ENCODE results near the gene GAL3ST3.

Gene GAL3ST3

DNA sequence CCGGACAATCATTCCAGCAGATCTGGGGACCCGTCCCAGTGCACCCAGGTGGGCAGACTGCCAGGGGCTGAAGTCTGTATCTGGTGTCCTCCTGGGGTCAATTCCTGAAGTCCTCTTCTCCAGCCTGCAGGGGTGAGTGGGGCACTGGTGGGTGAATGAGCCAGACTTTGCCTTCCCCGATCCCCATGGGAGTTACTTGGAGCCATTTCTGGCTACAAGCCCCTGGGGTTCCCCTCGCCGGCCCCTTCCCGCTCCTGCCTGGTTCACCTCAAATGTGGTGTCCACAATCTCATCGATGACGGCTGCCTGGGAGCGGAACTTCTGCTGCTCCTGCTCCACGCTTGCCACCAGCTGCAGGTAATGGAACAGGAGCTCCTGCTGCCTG is 32.2 kb downstream of the GAL3ST3 start:
- Histone ChIP-seq H2BK120ac (ENCODE audit: insufficient read depth, low read length, poor library complexity) (no peak overlapping the region), H3K36me3 (ENCODE audit: control insufficient read depth in 1 of 2, insufficient read depth in 2 of 2, low read length in 2 of 2) (no peaks in the 10 kb centered on the region), H3K9ac (ENCODE audit: low read length) (no peak overlapping the region), H3K4me2 (ENCODE audit: low read length) (no peak overlapping the region), H3K4me3 (ENCODE audit: low read depth, low read length) (no peak overlapping the region), H2BK12ac (ENCODE audit: low read length) (no peak overlapping the region), H2AFZ (ENCODE audit: insufficient read depth, low read length, poor library complexity) (no peak overlapping the region), H4K12ac (ENCODE audit: low read depth, low read length) (no peak overlapping the region), H3K4me1 (ENCODE audit: control insufficient read depth in 1 of 2, insufficient read depth in 2 of 2, low read length in 2 of 2) (peaks cover 25 to 30% of the 10 kb centered on the region in 2 experiments), H3K4ac (ENCODE audit: low read depth, low read length) (no peak overlapping the region), H3K14ac (ENCODE audit: low read length) (no peak overlapping the region), H3K27ac (ENCODE audit: low read depth, low read length) (no peak overlapping the region), H3K27me3 (ENCODE audit: insufficient read depth, low read length) (no peaks in the 10 kb centered on the region), H3K9me3 (ENCODE audit: insufficient read depth, low read depth, low read length) (peaks cover 1% of the 10 kb centered on the region), H3K23ac (ENCODE audit: low read length) (no peak overlapping the region), H4K8ac (ENCODE audit: low read depth, low read length) (no peak overlapping the region), H2BK5ac (ENCODE audit: low read depth, low read length, poor library complexity) (no peak overlapping the region), H4K91ac (ENCODE audit: low read depth, low read length) (no peak overlapping the region), H3K79me1 (ENCODE audit: low read length) (peaks cover 13% of the 10 kb centered on the region), H2AK5ac (ENCODE audit: low read length) (no peak overlapping the region), H3K79me2 (ENCODE audit: control insufficient read depth, insufficient read depth, low read length, poor library complexity) (peaks cover 3% of the 10 kb centered on the region), H3K18ac (ENCODE audit: low read length) (no peak overlapping the region)
- WGBS (ENCODE audit: extremely low coverage, insufficient coverage, insufficient read length): no CpG with 5 or more reads among the region's 10 CpGs
- no peak for DNase-seq

DNA sequence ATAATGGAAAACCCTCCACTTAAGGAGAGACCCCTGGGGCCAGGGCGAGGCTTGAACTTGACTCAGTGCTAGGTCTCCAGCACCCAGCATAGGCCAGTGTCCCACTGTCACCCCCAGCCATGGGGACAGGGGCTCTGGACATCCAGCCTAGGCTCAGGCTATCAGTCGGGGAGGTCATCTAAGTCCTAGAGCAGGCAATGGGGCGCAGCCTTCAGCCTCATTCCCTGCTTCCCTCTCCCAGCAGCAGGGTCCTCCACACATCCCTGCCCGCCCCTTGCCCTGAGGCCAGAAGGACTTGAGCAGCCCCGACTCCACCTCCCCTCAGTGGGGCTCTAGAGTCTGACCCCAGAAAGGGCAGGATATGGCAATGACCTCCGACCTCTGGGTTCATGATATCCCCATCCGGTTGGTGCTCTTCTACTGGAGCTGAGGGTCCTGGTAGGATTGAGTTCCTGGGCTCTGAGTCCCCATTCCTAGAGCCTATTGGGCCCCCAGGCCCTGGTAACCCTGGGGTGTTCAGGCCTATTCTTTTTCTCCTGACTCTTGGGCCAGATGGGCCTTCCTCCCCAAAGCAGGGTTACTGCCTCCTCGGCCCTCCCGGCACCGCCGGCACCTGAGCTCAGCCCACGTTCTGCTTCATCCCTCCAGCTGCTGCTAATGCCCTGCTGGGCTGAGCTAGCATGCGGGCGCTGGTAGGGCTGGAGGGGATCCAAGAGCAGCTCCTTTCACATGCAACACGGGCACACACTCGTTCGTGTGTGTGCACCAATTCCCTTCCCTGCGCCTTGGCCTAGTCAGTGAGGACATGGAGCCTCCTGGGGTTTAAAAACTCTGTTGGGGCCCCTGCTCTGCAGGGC is 32.8 kb downstream of the GAL3ST3 start:
- Histone ChIP-seq H2BK12ac (ENCODE audit: low read length) (no peak overlapping the region), H3K9me3 (ENCODE audit: insufficient read depth, low read depth, low read length) (no peaks in the 10 kb centered on the region), H3K27me3 (ENCODE audit: insufficient read depth, low read length) (no peaks in the 10 kb centered on the region), H3K4ac (ENCODE audit: low read depth, low read length) (no peak overlapping the region), H3K14ac (ENCODE audit: low read length) (no peak overlapping the region), H3K4me3 (ENCODE audit: low read depth, low read length) (no peak overlapping the region), H2BK120ac (ENCODE audit: insufficient read depth, low read length, poor library complexity) (no peak overlapping the region), H3K23ac (ENCODE audit: low read length) (no peak overlapping the region), H2AFZ (ENCODE audit: insufficient read depth, low read length, poor library complexity) (no peak overlapping the region), H4K12ac (ENCODE audit: low read depth, low read length) (no peak overlapping the region), H3K18ac (ENCODE audit: low read length) (no peak overlapping the region), H3K79me1 (ENCODE audit: low read length) (peaks cover 16% of the 10 kb centered on the region), H3K4me1 (ENCODE audit: control insufficient read depth in 1 of 2, insufficient read depth in 2 of 2, low read length in 2 of 2) (peaks cover 29 to 35% of the 10 kb centered on the region in 2 experiments), H3K4me2 (ENCODE audit: low read length) (no peak overlapping the region), H4K91ac (ENCODE audit: low read depth, low read length) (no peak overlapping the region), H3K36me3 (ENCODE audit: control insufficient read depth in 1 of 2, insufficient read depth in 2 of 2, low read length in 2 of 2) (no peaks in the 10 kb centered on the region), H3K9ac (ENCODE audit: low read length) (no peak overlapping the region), H4K8ac (ENCODE audit: low read depth, low read length) (no peak overlapping the region), H3K27ac (ENCODE audit: low read depth, low read length) (no peak overlapping the region), H3K79me2 (ENCODE audit: control insufficient read depth, insufficient read depth, low read length, poor library complexity) (peaks cover 3% of the 10 kb centered on the region), H2AK5ac (ENCODE audit: low read length) (no peak overlapping the region), H2BK5ac (ENCODE audit: low read depth, low read length, poor library complexity) (no peak overlapping the region)
- peak; percentile 63 to 70 for DNase-seq
- no CpG with 5 or more reads among the region's 18 CpGs for WGBS (ENCODE audit: extremely low coverage, insufficient coverage, insufficient read length)

DNA sequence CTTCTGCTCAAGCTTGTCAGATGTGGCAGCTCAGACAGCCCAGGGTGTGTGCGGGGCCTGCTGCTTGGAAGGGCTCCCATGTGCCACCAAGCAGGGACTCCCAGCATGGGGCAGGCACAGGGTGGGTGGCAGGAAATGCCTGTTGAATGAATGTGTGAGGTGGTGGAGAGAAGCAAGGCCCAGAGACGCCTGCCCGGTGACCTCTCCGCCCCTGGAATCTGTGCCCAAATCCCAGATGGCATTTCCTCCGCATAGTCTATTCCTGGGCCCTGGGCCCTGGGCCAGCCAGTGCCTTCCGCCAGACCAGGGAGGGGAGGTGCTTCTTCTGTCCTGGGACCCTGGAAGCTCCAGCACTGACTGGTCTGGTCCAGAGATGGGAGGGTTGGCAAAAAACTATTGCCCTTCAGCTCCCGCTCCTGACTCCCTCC is 33.5 kb downstream of the GAL3ST3 start:
- Histone ChIP-seq H4K8ac (ENCODE audit: low read depth, low read length) (no peak overlapping the region), H2BK12ac (ENCODE audit: low read length) (peak overlapping the region; percentile 42), H3K36me3 (ENCODE audit: control insufficient read depth in 1 of 2, insufficient read depth in 2 of 2, low read length in 2 of 2) (no peaks in the 10 kb centered on the region), H3K9ac (ENCODE audit: low read length) (no peak overlapping the region), H3K23ac (ENCODE audit: low read length) (no peak overlapping the region), H4K91ac (ENCODE audit: low read depth, low read length) (no peak overlapping the region), H4K12ac (ENCODE audit: low read depth, low read length) (no peak overlapping the region), H3K4me3 (ENCODE audit: low read depth, low read length) (no peak overlapping the region), H2BK120ac (ENCODE audit: insufficient read depth, low read length, poor library complexity) (no peak overlapping the region), H3K27ac (ENCODE audit: low read depth, low read length) (no peak overlapping the region), H3K4ac (ENCODE audit: low read depth, low read length) (no peak overlapping the region), H3K27me3 (ENCODE audit: insufficient read depth, low read length) (no peaks in the 10 kb centered on the region), H2AFZ (ENCODE audit: insufficient read depth, low read length, poor library complexity) (no peak overlapping the region), H3K4me1 (ENCODE audit: control insufficient read depth in 1 of 2, insufficient read depth in 2 of 2, low read length in 2 of 2) (peaks cover 34 to 38% of the 10 kb centered on the region in 2 experiments), H2BK5ac (ENCODE audit: low read depth, low read length, poor library complexity) (no peak overlapping the region), H3K14ac (ENCODE audit: low read length) (no peak overlapping the region), H3K4me2 (ENCODE audit: low read length) (no peak overlapping the region), H3K79me1 (ENCODE audit: low read length) (peaks cover 19% of the 10 kb centered on the region), H2AK5ac (ENCODE audit: low read length) (no peak overlapping the region), H3K18ac (ENCODE audit: low read length) (no peak overlapping the region), H3K79me2 (ENCODE audit: control insufficient read depth, insufficient read depth, low read length, poor library complexity) (peaks cover 3% of the 10 kb centered on the region), H3K9me3 (ENCODE audit: insufficient read depth, low read depth, low read length) (no peaks in the 10 kb centered on the region)
- DNase-seq: no peak
- no CpG with 5 or more reads among the region's 7 CpGs for WGBS (ENCODE audit: extremely low coverage, insufficient coverage, insufficient read length)

DNA sequence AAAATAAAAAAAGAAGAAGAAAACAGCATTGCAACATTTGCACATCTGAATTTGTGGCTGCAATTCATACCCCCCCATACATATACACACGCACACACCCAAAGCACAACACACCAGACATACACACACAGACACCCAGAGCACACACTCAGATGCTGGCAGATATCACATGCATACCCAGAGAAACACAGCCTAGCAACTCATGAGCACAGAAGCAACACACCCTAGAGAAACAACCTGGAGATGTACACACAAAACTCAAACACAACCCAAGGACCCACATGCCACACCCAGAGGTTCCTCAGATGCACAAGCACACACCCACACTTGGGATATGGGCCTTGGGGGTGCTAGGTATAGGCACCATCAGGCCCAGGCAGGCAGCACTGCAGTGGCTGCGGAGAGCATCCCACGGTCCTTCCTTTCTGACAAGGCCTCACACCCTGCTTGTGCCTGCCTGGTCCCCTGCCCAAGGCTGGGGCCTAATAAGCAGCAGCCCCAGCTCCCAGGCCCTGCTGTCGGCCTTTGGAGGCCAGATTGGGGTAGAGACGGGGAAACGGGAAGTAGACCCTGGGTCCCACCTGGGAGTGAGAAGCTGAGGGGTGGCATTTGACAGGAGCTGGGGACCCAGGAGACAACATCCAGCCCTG is 34.0 kb downstream of the GAL3ST3 start:
- Histone ChIP-seq H4K91ac (ENCODE audit: low read depth, low read length) (no peak overlapping the region), H2BK5ac (ENCODE audit: low read depth, low read length, poor library complexity) (no peak overlapping the region), H3K79me1 (ENCODE audit: low read length) (peaks cover 19% of the 10 kb centered on the region), H4K12ac (ENCODE audit: low read depth, low read length) (no peak overlapping the region), H2AFZ (ENCODE audit: insufficient read depth, low read length, poor library complexity) (no peak overlapping the region), H3K79me2 (ENCODE audit: control insufficient read depth, insufficient read depth, low read length, poor library complexity) (peaks cover 3% of the 10 kb centered on the region), H3K18ac (ENCODE audit: low read length) (no peak overlapping the region), H3K9me3 (ENCODE audit: insufficient read depth, low read depth, low read length) (no peaks in the 10 kb centered on the region), H3K23ac (ENCODE audit: low read length) (no peak overlapping the region), H3K9ac (ENCODE audit: low read length) (peak overlapping the region; percentile 24), H3K4me3 (ENCODE audit: low read depth, low read length) (no peak overlapping the region), H3K27ac (ENCODE audit: low read depth, low read length) (no peak overlapping the region), H2BK12ac (ENCODE audit: low read length) (peak overlapping the region; percentile 42), H2AK5ac (ENCODE audit: low read length) (no peak overlapping the region), H3K36me3 (ENCODE audit: control insufficient read depth in 1 of 2, insufficient read depth in 2 of 2, low read length in 2 of 2) (no peaks in the 10 kb centered on the region), H3K4ac (ENCODE audit: low read depth, low read length) (no peak overlapping the region), H3K27me3 (ENCODE audit: insufficient read depth, low read length) (no peaks in the 10 kb centered on the region), H3K14ac (ENCODE audit: low read length) (no peak overlapping the region), H4K8ac (ENCODE audit: low read depth, low read length) (no peak overlapping the region), H2BK120ac (ENCODE audit: insufficient read depth, low read length, poor library complexity) (no peak overlapping the region), H3K4me1 (ENCODE audit: control insufficient read depth in 1 of 2, insufficient read depth in 2 of 2, low read length in 2 of 2) (peaks cover 36 to 38% of the 10 kb centered on the region in 2 experiments), H3K4me2 (ENCODE audit: low read length) (no peak overlapping the region)
- WGBS (ENCODE audit: extremely low coverage, insufficient coverage, insufficient read length): no CpG with 5 or more reads among the region's 6 CpGs
- DNase-seq: no peak

Data from trophoblast cell (in vitro differentiated cells and primary cell).